Panc1 (cell line): Measurements from ENCODE around the gene WDR64.

Source experiments
- POLR2AphosphoS5 ChIP-seq: IDR thresholded peaks from 2 replicates; pipeline ENCODE4 v1.6.1; 2012; ENCODE audit warnings: mild to moderate bottlenecking, low read depth, low read length, moderate library complexity
- SIN3A ChIP-seq: IDR thresholded peaks from 2 replicates; pipeline ENCODE4 v1.6.1; 2012; ENCODE audit warnings: low read depth, mild to moderate bottlenecking, low read length, moderate library complexity, borderline replicate concordance; ENCODE audit not compliant: insufficient read depth
- TF ChIP-seq, protein P1 (sequence below): fragments of 450-650 bp; IDR thresholded peaks from 2 replicates; pipeline ENCODE4 v1.5.1; 2017; ENCODE audit warnings: mild to moderate bottlenecking
- TF ChIP-seq, protein P2 (sequence below), 2 experiments: IDR thresholded peaks; 2 replicates each; pipeline ENCODE4 v1.6.1; 2011 to 2012; ENCODE audit warnings: low read depth in 2 of 2, control low read depth in 1 of 2, low read length in 1 of 2, mild to moderate bottlenecking in 1 of 2, moderate library complexity in 1 of 2; ENCODE audit not compliant: insufficient read depth in 1 of 2

DNA sequence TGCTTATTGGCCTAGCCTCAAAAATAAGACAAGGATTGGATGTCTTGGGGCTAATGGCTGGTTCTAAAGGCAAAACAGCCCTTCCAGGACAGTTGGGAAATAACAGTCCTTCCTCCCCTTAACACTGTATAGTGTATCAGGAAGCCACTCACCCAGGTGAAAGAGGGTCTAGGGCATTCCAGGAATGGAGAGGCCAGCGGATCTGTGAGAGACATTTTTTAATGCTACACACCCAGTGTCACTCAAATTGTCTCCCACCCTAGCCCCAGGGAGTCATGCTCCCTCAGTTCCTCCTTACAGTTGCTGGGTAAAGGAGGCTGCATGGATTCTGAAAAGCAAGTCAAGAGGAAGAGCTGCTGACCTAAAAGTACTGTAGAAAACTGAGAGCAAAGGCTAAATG, 171.8 kb downstream of the WDR64 start:
- TF ChIP-seq, protein P1, sequence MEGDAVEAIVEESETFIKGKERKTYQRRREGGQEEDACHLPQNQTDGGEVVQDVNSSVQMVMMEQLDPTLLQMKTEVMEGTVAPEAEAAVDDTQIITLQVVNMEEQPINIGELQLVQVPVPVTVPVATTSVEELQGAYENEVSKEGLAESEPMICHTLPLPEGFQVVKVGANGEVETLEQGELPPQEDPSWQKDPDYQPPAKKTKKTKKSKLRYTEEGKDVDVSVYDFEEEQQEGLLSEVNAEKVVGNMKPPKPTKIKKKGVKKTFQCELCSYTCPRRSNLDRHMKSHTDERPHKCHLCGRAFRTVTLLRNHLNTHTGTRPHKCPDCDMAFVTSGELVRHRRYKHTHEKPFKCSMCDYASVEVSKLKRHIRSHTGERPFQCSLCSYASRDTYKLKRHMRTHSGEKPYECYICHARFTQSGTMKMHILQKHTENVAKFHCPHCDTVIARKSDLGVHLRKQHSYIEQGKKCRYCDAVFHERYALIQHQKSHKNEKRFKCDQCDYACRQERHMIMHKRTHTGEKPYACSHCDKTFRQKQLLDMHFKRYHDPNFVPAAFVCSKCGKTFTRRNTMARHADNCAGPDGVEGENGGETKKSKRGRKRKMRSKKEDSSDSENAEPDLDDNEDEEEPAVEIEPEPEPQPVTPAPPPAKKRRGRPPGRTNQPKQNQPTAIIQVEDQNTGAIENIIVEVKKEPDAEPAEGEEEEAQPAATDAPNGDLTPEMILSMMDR: no peak
- no peak for TF ChIP-seq SIN3A
- TF ChIP-seq, protein P2, sequence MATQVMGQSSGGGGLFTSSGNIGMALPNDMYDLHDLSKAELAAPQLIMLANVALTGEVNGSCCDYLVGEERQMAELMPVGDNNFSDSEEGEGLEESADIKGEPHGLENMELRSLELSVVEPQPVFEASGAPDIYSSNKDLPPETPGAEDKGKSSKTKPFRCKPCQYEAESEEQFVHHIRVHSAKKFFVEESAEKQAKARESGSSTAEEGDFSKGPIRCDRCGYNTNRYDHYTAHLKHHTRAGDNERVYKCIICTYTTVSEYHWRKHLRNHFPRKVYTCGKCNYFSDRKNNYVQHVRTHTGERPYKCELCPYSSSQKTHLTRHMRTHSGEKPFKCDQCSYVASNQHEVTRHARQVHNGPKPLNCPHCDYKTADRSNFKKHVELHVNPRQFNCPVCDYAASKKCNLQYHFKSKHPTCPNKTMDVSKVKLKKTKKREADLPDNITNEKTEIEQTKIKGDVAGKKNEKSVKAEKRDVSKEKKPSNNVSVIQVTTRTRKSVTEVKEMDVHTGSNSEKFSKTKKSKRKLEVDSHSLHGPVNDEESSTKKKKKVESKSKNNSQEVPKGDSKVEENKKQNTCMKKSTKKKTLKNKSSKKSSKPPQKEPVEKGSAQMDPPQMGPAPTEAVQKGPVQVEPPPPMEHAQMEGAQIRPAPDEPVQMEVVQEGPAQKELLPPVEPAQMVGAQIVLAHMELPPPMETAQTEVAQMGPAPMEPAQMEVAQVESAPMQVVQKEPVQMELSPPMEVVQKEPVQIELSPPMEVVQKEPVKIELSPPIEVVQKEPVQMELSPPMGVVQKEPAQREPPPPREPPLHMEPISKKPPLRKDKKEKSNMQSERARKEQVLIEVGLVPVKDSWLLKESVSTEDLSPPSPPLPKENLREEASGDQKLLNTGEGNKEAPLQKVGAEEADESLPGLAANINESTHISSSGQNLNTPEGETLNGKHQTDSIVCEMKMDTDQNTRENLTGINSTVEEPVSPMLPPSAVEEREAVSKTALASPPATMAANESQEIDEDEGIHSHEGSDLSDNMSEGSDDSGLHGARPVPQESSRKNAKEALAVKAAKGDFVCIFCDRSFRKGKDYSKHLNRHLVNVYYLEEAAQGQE (IDR thresholded peaks at IDR 0.05; ENCODE audit: insufficient read depth in 1 of 2, low read depth in 2 of 2, low read length in 1 of 2): no peak
- no peak for TF ChIP-seq POLR2AphosphoS5
